GM18873 (cell line): ENCODE data around the gene PPP1R26.
"Not testable (repeated sequence)": the region's sequence is repeated elsewhere in the genome, so short reads cannot be mapped to it uniquely, and the experiment has no call there.

ENCODE experiments used
- ATAC-seq: cut with Tn5 transposase; IDR thresholded peaks from one replicate; pipeline ENCODE4 v1.9.1; 2021; ENCODE audit warnings: mild to moderate bottlenecking, moderate library complexity, moderate number of reproducible peaks; ENCODE audit not compliant: unreplicated experiment, low FRiP score

The PPP1R26 gene

GRCh38 chr9:135479469-135480052 is at the start of gene PPP1R26:
Gene PPP1R26, plus strand, starts transcription at chr9:135479782. Its CDS starts 4,729 bp downstream, at chr9:135484511.
- ATAC-seq, result no peak

- ATAC-seq, result no peak
Observed at GRCh38 chr9:135437259-135437658, 42.3 kb upstream of the PPP1R26 start.

DNA sequence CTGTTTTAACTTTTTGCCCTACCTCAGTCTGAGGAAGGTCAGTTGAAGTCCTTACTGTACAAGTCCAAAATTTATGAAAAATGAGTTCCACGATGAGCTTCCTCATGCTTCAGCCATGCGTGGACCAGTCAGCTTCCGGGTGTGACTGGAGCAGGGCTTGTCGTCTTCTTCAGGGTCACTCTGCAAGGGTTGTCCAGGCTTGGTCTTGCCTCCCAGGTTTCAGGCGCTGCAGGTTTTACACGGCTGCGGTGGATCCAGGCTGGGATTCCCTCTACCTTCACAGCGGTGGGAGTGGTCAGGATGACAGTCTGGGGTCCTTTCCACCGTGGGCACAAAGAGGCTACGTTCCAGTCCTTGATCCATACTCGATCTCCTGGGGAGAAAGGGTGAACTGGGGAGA is 41.9 kb upstream of the PPP1R26 start:
- not testable (repeated sequence) for ATAC-seq

- not testable (repeated sequence) for ATAC-seq
Observed at GRCh38 chr9:135438581-135439232, 40.9 kb upstream of the PPP1R26 start.

GRCh38 chr9:135439514-135439913 is 40.1 kb upstream of the PPP1R26 start:
- not testable (repeated sequence) for ATAC-seq

- ATAC-seq, result no peak
Observed at GRCh38 chr9:135439916-135440315, 39.7 kb upstream of the PPP1R26 start.

DNA sequence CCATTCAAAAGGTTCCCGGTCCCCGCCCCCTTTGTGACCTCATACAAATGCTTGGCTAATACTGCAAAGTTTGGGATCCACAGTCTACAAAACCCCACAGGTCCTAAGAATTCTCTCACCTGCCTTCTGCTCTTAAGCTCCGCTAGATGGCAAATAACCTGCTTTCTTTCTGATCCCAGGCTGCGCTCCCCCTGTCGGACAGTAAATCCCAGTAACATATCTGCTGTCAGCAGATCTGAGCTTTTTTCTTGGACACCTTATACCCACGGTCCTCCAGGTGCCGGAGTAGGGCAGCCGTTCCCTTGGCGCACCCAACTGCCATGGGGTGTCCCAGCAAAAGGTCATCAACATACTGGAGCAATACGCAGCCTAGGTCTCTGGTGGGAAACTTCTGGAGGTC is 39.0 kb upstream of the PPP1R26 start:
- no peak for ATAC-seq

DNA sequence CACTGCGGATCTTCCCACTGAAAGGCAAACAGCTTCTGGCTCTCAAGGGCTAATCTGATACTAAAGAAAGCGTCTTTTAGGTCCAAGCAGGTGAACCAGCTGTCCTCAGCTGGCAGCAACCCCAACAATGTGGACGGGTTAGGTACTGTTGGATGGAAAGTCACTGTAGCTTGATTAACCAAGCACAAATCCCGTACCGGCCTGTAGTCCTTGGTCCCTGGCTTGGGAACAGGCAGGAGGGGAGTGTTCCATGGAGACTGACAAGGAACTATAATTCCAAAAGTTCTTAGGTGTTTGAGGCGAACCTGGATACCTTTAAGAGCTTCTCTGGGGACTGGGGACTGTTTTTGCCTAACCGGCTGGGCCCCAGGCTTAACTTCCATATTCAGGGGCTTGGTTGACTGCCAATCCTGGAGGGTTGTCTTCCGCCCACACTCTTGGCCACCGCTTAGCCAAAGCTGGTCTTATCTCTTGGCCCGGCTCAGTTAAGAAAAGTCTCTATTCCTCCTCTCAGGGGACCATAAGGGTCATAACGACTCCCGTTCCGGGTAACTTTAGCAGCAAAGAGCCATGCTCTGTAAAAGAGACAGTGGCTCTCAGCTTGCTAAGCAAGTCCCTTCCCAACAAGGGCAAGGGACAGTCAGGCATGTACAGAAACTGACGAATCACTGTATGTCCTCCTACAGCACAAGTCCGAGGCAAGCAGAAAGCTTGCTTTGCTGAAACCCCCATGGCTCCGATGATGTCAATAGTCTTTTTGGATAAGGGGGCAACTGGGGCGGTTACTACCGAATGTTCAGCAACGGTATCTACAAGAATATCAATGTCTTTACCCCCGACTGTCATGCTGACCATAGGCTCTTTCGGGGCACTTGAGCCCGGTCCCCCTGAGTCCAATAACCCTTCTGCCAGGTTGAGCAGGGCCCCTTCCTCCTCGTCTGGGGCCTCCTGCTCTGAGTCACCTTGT is 38.2 kb upstream of the PPP1R26 start:
- not testable (repeated sequence) for ATAC-seq

DNA sequence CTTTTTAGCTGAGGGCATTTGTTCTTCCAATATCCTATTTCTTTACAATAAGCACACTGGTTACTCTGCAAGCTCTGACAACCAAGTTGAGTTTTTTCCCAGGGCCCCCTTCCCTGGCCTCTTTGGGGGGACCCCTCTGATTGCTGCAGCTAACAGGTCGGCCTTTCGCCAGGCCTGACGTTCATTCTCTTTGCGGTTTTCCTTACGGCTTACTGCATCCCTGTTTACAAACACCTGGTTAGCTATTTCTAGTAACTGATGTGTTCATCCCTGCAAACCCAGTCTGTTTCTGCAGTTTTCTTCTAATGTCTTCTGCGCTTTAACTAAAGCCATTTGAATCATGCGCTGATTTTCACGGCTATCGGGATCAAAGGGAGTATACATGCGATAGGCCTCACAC is 37.5 kb upstream of the PPP1R26 start:
- no peak for ATAC-seq

DNA sequence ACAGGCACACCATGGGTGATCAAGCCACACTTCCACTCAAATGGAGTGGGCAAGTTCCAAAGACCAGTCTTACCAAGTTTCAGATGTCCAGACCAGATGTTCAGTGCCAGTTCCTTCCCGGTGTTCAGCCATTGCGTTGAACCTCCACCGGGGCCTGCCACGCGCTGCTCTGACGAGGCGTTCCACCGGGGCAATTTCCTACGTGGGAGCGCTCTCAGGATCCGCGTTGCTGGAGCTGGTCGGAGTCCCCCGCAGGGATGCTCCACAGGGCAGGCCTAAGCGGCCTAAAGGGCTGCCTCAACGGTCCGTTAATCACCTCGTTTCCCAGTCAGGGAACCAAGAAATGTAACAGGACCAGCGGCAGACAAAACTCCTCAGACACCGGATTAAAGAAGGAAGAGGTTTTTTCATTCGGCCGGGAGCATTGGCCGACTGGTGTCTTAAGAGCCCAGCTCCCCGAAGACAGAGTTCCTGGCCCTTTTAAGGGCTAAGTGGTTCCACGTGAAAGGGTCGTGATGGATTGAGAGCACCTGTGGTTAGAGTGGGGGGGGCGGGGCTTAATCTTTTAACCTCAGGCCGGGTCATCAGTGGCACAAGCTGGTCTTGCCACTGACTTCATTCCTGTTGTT is 35.7 kb upstream of the PPP1R26 start:
- ATAC-seq, result no peak

GRCh38 chr9:135447126-135447525 is 32.5 kb upstream of the PPP1R26 start:
- no peak for ATAC-seq

DNA sequence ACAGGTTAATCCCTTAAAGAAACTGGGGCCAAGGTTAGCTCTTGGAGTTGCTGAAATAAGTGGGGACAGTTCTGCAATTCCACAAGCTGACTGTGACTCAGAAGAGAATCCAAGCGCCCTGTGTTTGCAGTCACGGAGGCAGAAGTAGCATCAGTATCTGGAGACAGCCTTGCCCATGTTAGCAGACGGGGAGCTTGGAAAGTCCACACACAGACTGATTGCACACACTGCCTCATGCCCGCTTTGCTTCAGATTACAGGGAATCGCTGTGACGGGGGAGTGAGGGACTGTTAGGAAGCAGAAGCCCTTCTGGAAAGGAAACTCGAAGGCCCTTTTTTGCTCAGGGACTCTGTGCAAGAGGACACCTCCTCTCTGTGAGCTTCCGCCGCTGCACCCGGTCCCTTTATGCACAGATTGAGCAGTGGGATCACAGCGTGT is 30.9 kb upstream of the PPP1R26 start:
- ATAC-seq, result no peak

DNA sequence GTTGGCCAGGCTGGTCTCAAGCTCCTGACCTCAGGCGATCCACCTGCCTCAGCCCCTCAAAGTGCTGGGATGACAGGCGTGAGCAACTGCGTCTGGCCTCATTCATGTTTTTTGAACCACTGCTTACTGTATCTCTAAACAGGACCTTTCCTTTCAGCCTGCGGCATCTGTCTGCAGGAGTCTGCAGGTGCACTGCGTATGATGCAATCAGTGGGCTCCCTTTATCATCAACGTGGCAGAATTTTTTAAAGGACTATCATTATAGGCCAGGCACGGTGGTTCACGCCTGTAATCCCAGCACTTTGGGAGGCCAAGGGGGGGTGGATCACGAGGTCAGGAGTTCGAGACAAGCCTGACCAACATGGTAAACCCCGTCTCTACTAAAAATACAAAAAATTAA is 30.1 kb upstream of the PPP1R26 start:
- ATAC-seq, result not testable (repeated sequence)

- no peak for ATAC-seq
Observed at GRCh38 chr9:135450956-135451355, 28.6 kb upstream of the PPP1R26 start.

DNA sequence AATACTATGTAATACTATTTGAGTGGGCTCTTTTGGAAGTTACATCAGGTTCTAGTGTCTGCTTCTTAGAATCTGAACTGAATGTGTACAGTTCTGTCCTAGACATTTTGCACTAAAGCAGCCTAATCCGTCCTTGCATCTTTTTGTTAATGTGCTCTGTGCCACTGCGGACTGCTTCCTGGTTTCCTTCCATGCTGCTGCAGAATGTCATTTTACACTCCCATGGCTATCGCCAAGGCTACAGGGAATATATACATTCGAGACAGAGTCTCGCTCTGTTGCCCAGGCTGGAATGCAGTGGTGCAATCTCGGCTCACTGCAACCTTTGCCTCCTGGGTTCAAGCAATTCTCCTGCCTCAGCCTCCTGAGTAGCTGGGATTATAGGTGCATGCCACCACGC is 27.7 kb upstream of the PPP1R26 start:
- ATAC-seq, result not testable (repeated sequence)

- no peak for ATAC-seq
Observed at GRCh38 chr9:135454737-135455136, 24.8 kb upstream of the PPP1R26 start.

GRCh38 chr9:135455401-135456030 is 24.1 kb upstream of the PPP1R26 start:
- ATAC-seq, result no peak

- ATAC-seq, result no peak
Observed at GRCh38 chr9:135456436-135457104, 23.0 kb upstream of the PPP1R26 start.

- not testable (repeated sequence) for ATAC-seq
Observed at GRCh38 chr9:135458478-135458877, 21.1 kb upstream of the PPP1R26 start.

GRCh38 chr9:135461936-135462335 is 17.6 kb upstream of the PPP1R26 start:
- no peak for ATAC-seq
